ENCODE results near the gene EMSY.

EMSY gene

DNA sequence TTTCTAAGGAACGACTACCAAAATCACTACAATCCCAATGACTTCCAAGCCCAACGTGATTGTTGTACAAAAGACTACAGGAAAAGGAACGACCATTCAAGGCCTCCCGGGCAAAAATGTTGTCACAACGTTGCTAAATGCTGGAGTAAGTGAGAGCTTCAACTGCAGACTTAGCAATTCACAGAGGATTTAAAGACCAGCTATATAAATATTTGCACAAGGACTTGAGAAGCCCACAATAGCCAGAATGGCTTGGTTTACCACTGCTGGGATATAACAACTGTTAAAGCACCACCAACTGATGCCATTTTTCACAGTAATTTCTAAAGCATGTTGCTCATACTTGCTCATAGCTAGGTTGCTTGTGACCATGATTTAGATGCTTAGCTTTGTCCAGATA lies 78.3 kb downstream of the EMSY start:
- DNase-seq, result peak; percentile 45 to 80 (median 79)

DNA sequence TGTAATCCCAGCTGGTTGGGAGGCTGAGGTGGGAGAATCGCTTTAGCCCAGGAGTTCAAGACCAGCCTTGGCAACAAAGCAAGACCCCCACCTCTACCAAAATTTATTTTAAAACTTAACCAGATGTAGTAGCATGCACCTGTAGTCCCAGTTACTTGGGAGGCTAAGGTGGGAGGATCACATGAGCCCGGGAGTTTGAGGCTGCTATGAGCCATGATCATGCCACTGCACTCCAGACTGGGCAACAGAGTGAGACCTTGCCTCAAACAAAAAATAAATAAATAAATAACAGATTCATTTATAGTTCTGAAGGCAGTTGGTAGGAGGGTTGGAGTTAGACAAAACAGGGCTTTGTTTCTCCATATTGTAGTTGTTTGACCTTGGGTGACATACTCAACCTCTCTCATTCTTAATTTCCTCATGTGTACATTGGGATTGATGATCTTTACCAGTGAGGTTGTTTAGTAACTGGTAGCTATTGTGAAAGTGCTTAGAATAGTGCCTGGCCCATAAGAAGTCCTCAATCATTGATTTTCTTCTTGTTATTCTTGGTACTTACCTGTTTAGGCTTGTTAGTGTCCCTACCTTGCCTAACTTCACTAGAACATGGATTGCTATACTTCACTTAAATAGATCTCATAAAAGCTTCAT lies 79.1 kb downstream of the EMSY start:
- DNase-seq, result no peak

DNA sequence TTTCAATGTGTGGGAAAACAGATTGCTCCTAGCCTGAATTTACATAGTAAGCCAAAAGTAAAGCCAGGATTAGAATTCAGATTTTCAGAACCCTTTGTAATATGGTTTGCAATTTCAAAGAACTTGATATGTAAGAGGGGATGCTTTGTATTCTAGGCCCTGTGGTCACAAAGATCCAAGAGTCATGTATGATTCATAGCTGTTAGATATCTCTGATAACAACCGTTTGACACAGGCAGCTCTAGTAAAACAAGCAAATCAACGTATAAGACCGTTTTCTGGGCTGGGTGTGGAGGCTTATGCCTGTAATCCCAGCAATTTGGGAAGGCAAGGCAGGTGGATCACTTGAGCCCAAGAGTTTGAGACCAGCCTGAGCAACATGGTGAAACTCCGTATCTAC lies 79.6 kb downstream of the EMSY start:
- no peak for DNase-seq

DNA sequence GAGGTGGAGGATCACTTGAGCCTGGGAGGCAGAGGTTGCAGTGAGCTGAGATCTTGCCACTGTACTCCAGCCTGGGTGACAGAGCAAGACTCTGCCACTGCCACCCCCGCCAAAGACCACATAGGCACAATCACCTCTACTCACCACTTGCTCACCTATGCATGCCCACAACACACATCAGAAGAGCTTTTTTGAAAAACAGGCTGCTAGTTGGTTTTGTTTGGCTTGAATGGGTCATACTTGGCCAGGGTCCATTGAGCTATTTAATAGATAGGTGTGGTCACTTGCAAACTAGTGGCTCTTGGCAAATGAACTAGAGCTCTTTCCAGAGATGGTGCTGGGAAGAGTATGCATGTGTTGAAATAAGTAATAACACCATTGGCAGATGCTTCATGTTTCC lies 80.1 kb downstream of the EMSY start:
- DNase-seq, result peak in 1 of 3 experiments; percentile 15

DNA sequence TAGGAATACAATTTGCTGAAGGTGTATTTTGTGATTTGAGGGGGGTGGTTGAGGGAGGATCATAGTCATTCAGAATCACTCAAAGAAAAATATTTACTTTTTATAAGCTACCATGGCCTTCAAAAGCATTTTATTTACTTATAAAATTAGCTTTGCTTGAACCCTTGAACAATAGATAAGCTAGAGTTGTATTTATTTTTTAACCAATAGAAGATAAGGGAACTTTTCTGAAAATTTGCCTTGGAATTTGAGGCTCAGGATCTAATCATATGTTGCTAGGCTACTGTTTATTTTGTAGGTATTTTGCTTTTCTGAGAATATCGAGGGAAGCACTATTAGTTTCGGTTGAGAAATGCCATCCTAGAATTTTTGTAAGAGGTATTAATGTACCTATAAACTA lies 82.1 kb downstream of the EMSY start:
- DNase-seq, result no peak

DNA sequence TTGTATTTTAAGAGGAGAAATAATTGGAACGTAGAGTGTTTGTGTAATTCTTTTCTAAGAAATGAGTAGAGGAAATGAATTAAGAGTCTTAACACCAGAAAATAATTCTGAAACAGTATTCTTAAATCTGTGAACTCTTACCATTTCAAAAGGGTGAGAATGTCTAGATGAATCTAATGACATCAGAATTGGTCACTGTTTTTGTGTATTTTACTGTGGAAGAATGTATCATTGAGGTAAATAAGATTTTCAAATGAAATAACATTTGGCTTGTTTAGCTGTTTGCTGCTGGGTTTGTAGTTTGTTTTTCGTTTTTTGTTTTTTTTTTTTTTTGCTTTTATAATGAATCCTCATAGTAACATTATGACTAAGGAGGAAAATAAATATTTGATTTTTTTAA lies 97.6 kb downstream of the EMSY start:
- DNase-seq, result no peak

DNA sequence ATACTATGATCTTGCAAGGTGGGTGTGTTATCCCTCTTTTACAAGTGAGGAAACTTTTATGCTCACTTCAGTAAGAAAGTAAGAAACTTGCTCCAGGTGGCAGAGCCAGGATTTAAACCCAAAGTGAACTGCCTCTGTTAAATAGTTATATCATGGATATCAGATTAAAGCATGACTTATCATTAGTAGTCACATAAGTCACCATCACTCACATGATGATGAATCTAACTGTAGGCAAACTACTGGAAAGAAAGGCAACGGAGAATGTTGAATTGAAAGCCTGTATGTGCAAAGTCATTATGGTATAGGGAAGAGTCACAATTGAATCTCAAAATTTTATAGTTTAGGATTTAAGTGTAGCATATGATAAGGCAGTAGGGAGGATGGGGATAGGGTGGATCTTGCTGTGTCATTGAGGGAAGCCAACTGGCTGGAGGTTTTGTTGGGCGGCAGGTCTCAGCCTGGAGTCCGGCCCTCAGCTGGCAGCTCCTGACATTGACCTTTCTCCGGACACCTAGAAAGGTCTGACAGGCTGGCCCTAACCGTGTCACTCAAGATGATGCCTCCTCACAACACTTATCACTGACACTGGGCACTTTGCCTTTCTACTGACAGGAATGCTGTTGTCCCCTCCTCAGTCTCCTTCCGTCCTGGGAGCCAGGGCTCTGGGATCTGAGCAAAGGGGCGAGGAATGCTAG lies 98.3 kb downstream of the EMSY start:
- no peak for DNase-seq

DNA sequence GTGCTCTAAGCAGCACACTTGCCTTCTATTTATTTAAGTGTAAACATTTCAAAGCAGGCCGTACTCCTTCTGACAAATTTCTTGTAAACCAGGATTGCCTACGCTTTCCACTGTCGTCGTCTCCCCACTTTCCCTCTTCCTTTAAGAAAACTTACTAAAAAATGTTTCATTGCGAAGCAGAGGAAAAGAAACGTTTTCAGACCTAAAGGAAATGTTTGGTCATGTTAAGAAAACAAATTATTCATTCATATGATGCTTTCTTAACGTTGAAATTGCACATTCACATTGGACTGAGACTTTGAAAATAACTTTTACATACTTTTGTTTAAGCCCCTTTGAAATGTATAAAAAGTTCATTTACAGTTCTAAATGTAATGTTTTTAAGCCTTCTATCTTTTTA lies 106.0 kb downstream of the EMSY start:
- DNase-seq, result no peak

DNA sequence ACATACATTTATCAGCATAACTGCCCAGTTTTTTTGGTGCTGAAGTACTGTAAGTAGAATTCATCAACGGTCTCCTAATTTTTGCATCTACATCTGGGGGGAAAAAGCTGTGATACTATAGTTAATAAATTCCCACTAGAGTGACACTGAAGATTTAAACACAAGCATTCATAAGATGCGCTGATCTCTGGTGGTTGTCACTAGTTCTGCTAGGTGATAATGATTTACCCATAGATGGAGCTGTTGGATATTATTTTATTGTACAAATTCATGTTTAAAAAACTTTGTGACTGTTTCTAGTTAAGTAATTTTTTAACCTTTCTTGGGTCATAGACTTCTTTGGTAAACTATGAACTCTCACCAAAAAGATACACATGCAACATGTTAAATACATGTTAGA lies 106.6 kb downstream of the EMSY start:
- DNase-seq, result no peak

DNA sequence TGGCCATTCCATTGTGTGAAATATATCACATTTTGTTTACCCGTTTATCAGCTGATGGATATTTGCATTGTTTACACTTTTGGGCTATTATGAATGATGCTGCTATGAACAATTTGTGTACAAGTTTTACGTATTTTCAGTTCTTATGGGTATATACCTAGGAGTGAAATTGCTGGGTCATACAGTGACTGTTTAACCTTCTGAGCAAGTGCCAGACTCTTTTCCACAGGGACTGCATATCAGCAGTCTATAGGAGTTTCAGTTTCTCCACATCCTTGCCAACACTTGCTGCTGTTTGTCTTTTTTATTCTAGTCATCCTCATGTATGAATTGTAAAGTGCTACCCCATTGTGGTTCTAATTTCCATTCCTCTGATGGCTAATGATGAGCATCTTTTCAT lies 108.2 kb downstream of the EMSY start:
- DNase-seq, result no peak

DNA sequence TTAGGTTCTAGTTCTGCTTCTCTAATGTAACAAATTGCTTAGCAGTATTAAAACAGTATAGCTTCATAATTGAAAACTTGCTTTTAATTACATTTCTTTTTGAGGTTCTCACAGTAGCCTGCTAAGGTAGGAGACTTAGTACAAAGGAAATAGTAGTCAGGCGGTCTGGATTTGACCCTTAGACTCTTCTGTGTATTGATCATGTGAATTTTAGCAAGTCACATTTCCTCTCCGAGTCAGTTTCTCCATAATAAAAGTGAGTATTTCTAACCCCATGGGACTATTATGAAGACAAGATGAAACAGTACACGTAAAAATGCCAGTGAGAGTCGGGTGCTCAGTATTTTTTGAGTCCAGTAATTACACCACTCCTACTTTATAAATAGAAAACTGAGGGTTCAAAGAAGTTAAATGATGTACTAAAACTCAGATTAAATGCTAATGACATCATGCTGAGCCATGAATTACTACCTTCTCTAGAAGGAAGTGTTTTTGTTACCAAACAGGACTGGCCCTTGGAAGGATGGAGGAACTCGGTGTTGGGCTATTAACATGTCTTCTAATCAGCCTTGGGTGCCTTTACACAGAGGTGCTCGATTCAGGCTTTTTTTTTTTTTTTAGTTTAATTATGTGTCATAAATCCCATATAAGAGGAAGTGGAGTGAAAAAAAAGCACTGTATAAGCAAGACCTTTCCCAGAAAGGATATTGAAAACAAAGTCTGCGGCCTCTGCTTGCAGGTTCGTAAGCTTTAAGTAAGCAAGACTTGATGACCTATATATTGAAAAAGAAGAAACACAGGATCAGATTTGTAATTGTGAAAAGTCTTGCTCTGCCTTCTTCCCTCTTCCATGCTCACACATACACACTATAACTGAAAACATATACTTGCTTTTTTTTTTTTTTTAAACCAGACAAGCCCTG lies 109.0 kb downstream of the EMSY start:
- DNase-seq, result no peak

DNA sequence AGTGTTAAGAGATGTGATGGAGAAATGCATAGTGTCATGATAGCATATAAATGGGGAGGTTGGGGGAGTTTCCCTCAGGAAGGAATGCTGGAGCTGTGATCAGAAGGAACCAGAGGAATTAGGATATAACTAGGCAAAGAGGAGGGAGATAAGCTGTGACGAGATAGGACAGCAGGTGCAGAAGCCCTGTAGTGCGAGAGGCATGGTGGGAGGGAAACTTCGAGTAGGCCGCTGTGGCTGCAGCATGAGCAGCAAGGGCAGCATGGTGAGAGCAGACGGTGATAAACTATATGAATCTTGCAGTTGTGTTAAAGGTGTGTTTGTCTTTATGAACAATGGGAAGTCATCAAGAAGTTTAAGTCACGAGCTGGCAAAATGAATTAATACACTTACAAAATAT lies 109.9 kb downstream of the EMSY start:
- DNase-seq, result no peak

DNA sequence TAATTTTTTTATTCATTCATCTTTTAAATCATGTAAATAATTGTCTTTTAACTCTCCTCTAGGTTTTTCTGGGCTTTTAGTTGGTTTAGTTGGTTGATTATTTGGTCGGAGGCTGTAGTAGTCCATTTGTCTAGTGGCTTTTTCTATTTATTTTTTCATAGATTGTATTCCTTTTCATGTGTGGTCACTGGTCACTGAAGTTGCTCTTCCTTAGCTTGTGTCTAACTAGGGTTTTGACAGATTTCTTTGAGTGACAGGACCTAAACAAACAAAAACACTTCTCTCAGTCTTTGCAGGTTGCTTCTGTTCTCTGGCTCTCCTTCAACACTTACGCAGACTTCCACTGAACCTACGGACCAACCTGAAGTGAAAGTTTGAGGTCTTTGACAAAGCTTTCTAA lies 112.6 kb downstream of the EMSY start:
- DNase-seq, result no peak

DNA sequence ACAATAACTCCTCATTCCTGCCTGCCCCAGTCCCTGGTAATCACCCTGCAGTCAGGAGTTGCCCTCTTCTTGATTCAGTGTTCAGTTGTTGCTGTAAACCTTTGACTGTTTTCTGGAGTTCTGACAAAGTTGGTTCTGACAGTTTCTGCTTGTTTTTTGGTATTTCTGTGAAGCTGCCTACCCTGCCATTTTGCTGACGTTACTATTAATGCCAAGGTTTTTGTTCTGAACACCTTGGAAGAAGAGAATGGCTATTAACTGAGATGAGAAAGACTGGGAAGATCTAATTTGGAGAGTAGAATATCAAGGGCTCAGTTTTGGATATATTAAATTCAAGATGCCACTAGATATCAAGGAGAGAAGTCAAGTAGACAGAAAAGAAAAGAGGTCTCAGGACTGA lies 113.7 kb downstream of the EMSY start:
- DNase-seq, result no peak

DNA sequence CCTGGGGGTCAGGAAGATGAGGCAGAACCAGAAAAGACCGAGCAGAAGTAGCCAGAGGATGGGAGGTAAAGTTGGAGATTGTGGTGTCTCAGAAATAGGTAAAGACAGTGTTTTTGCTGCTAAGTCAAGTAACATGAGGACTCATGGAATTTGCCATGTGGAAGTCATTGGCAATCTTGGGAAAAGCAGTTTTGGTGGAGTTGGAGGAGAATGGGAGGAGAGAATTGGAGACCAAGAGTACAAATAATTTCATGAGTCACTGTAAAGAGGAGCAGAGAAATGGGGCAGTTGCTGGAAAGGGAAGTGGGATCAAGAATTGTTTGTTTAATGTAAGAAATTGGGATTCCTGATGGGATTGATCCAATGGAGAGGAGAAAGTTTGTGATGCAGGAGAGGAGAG lies 114.1 kb downstream of the EMSY start:
- DNase-seq, result no peak

DNA sequence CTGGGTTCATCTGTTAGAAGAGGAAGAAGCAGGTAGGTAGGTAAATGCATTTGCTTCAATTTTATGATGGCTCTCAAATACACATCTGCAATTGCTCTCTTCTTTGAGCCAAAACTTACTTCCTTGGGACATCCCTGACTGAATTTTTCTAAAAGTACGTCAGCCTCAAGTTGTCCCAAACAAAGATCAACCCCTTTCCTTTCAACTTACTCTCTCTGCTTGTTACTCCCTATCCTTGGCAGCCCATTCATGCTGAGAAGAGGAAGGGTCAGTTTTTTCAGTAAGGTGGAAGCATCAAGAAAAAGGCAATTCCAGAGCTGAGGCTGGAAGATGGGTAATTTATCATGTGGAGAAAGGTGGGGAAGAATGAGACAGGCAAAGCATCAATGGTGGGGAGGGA lies 114.5 kb downstream of the EMSY start:
- no peak for DNase-seq

DNA sequence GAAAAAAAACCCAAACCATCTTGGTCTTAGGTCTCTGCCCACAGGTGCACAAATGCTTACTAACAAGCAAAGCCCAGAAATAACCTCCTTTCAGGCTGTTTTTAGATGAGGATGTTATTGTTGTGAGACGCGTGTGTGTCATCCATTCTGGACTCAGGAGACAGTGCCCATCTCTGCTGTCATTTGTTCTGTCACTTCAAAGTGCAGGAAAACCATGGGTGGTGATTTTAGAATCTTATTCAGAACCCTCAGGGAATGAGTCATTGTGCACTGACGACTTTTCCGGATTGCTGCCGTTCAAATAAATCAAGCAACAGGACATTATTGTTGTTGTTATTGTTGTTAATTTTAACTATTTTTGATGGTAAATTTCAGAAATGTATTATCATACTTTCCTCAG lies 115.4 kb downstream of the EMSY start:
- DNase-seq, result no peak

DNA sequence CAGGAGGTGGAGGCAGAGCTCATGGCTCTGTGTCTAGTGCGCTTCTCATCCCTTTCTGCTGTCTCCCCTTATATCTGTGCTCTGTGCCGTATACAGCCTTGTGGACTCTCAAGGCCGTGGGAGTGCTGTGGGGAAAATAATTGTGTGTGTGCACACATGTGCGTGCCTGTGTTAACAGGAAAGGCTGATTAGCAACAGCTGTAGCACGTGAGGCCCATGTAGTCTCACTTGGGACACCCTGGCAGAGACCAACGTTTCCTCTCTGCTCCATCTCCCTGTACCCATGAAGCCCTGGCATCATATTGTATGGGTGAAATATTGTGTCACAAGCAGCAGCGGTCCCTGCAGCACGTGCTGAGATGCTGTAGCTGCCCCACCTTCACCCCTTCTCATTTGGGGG lies 116.4 kb downstream of the EMSY start:
- no peak for DNase-seq

DNA sequence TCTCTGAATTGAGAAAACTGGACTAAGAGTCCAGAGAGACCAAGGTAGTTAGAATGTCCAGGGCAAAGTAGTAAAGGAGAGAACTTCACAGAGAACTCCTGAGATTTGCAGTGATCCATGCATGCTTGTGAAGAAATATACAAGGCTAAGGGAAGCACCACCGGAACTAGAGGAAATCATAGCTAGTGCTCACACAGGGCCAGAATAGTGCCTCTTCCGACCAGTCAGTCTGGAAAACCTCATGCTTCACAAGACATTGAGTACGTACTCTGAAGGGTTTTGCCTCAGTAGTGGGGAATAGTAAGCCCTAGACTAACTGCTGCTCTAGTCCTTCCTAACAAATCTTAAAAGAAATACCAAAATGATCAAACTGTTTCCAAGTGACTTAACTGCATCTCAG lies 117.7 kb downstream of the EMSY start:
- no peak for DNase-seq

DNA sequence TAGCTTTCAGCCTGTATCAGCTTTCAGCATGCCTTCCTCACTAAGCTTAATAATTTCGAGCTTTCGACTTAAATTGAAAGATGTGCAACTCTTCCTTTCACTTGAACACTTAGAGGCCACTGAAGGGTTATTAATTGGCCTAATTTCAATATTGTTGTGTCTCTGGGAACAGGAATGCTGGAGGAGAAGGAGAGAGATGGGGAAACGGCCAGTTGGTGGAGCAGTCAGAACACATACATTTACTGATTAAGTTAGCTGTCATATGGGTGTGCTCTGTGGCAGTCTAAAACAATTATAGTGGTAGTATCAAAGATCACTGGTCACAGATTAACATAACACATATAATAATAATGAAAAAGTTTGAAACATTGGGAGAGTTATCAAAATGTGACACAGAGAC lies 119.5 kb downstream of the EMSY start:
- no peak for DNase-seq

DNA sequence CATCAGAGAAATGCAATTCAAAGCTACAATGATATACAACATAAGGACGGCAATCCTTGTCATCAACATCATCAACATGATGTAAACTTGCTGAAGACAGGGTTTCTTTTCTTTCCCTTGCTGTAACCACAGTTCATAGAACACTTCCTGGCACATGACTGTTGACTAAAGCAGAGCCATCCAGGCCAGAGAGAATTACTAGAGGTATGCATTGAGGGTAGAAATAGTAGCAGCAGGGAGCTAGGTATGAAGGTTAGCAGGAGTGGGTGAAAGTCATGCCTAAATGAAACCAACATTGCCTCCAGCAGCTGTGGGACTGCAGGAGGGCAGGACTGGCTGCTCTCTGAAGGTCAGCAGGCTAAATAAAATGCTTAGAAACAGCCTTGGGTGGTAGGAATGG lies 122.0 kb downstream of the EMSY start:
- no peak for DNase-seq

DNA sequence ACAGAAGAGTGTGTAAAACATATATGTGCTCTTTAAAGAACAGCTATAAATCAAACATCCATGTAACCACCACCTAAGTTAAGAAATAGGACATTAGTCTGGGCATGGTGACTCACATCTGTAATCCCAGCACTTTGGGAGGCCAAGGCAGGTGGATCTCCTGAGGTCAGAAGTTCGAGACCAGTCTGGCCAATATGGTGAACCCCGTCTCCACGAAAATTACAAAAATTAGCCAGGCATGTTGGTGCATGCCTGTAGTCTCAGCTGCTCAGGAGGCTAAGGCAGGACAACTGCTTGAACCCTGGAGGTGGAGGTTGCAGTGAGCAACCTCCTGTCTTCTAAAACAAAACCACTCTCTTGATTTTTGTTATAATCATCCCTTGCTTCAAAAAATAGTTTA lies 122.4 kb downstream of the EMSY start:
- DNase-seq, result no peak

DNA sequence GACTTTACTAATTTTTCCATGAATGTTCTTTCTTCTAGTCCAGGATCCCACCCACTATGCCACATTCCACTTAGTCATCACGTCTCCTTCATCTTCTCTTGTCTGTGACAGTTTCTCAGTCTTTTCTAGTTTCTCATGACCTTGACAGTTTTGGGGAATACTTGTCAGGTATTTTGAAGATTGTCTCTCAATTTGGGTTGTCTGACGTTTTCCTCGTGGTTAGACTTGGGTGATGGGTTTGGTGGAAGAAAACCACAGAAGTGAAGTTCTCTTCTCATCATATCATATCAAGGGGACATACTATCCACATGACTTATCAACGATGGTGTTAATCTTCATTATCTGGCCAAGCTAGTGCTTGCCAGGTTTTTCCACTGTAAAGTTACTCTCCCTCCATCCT lies 123.3 kb downstream of the EMSY start:
- DNase-seq, result no peak

DNA sequence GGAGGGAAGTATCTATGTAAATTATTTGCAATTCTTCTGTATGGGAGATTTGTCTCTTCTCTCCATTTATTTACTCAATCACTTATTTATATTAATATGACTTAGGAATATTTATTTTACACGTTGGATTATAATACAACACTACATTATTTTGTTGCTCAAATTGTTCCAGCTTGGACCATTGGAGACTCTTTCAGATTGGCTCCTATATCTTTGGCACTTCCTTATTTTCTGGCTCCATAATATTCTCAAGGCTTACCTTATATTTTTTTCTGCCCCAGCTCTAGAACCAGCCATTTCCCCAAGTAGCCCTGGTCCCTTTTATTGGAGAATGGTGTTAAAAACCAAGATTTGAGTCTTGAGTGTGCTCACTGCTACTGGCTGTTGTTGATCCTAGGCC lies 123.8 kb downstream of the EMSY start:
- no peak for DNase-seq

All from NCI-H1417 (cell line).